B cell (primary cell): ENCODE results near the gene SSPN.

Experiments
- EZH2 ChIP-seq: IDR thresholded peaks from 2 replicates; pipeline ENCODE4 v1.6.1; 2012; ENCODE audit warnings: borderline replicate concordance, low read depth, mild to moderate bottlenecking, moderate library complexity, low read length; ENCODE audit not compliant: insufficient read depth, poor library complexity, severe bottlenecking
- TF ChIP-seq, protein P1 (sequence below): fragments of 200-600 bp; IDR thresholded peaks from one replicate; pipeline ENCODE4 v1.8.0; 2022; ENCODE audit warnings: antibody characterized with exemption, mild to moderate bottlenecking

DNA sequence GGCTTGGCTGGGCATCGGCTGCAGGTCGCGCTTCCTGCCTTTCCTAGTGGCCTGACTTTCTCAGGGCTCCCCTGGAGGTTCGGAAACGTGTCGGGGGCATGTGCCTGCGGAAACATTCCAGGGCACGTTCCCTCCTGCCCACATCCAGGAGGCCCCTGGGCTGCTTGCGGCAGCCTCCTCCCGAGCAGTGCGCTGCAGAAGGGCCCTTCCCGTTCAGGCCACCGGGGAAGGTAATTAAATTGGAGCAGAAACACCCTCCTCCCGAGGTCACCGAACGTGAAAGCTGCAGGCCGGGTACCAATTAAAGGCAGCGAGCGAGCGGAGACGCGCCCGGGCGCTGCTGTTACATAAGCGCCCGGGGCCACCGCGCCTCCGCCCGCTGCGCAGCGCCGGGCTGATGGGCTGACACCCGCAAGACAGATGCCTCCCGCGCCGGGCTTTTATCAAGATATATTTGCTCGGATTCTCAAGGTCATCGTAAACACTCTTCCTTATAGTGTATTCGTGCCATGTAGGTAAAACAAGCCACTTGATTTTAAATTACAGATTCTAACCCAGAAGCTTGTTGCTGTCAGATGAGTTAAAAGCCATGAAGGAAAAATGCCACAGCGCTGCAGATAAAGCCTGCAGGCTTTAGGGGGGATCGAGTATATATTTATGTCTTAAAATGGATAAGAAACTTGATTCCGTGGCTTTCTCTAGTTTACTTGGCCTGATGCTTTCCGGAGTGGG, 31.4 kb downstream of the SSPN start:
- TF ChIP-seq, protein P1, sequence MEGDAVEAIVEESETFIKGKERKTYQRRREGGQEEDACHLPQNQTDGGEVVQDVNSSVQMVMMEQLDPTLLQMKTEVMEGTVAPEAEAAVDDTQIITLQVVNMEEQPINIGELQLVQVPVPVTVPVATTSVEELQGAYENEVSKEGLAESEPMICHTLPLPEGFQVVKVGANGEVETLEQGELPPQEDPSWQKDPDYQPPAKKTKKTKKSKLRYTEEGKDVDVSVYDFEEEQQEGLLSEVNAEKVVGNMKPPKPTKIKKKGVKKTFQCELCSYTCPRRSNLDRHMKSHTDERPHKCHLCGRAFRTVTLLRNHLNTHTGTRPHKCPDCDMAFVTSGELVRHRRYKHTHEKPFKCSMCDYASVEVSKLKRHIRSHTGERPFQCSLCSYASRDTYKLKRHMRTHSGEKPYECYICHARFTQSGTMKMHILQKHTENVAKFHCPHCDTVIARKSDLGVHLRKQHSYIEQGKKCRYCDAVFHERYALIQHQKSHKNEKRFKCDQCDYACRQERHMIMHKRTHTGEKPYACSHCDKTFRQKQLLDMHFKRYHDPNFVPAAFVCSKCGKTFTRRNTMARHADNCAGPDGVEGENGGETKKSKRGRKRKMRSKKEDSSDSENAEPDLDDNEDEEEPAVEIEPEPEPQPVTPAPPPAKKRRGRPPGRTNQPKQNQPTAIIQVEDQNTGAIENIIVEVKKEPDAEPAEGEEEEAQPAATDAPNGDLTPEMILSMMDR = no peak
- TF ChIP-seq EZH2 = no peak
